Lower leg skin (tissue), 3 donors: ENCODE results near the gene FGF2.

ENCODE experiments used
- POLR2A ChIP-seq, 2 donors: fragments of 450-650 bp; IDR thresholded peaks; one replicate each; pipeline ENCODE4 v1.6.1; 2016 to 2017; ENCODE audit warnings: antibody characterized with exemption in 2 of 2, mild to moderate bottlenecking in 1 of 2, moderate library complexity in 1 of 2
- TF ChIP-seq, protein P1 (sequence below), 3 donors: fragments of 450-650 bp; IDR thresholded peaks; one replicate each; pipeline ENCODE4 v1.5.1; 2016; ENCODE audit warnings: antibody characterized with exemption in 3 of 3, mild to moderate bottlenecking in 3 of 3, moderate library complexity in 2 of 3

DNA sequence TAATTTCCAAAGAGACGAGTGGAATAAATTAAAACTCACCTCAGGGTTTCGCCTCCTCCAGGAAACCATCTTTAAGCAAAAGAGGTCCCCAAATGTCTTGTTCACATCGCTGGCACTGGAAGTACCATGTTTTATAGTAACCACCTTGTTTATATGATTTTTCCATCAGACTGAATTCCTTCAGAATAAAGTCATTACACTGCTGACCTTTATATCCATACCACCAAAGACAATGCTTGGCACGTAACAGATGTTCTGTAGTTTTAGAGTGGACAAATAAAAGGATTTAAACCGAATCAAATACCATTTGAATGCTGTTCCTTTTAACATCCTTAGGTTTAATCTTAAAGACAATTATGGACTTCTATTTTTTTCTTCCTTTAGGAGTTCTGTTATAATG is 91.1 kb downstream of the FGF2 start:
- TF ChIP-seq, protein P1, sequence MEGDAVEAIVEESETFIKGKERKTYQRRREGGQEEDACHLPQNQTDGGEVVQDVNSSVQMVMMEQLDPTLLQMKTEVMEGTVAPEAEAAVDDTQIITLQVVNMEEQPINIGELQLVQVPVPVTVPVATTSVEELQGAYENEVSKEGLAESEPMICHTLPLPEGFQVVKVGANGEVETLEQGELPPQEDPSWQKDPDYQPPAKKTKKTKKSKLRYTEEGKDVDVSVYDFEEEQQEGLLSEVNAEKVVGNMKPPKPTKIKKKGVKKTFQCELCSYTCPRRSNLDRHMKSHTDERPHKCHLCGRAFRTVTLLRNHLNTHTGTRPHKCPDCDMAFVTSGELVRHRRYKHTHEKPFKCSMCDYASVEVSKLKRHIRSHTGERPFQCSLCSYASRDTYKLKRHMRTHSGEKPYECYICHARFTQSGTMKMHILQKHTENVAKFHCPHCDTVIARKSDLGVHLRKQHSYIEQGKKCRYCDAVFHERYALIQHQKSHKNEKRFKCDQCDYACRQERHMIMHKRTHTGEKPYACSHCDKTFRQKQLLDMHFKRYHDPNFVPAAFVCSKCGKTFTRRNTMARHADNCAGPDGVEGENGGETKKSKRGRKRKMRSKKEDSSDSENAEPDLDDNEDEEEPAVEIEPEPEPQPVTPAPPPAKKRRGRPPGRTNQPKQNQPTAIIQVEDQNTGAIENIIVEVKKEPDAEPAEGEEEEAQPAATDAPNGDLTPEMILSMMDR (IDR thresholded peaks at IDR 0.05): no peak
- no peak for TF ChIP-seq POLR2A (IDR thresholded peaks at IDR 0.05)
